HK-2 (cell line): ENCODE results near the gene NCF4.

Source experiments
- DNase-seq: peaks from one replicate; pipeline ENCODE4 v3.0.0-alpha.2; 2018; ENCODE audit not compliant: unreplicated experiment

The NCF4 gene

DNA sequence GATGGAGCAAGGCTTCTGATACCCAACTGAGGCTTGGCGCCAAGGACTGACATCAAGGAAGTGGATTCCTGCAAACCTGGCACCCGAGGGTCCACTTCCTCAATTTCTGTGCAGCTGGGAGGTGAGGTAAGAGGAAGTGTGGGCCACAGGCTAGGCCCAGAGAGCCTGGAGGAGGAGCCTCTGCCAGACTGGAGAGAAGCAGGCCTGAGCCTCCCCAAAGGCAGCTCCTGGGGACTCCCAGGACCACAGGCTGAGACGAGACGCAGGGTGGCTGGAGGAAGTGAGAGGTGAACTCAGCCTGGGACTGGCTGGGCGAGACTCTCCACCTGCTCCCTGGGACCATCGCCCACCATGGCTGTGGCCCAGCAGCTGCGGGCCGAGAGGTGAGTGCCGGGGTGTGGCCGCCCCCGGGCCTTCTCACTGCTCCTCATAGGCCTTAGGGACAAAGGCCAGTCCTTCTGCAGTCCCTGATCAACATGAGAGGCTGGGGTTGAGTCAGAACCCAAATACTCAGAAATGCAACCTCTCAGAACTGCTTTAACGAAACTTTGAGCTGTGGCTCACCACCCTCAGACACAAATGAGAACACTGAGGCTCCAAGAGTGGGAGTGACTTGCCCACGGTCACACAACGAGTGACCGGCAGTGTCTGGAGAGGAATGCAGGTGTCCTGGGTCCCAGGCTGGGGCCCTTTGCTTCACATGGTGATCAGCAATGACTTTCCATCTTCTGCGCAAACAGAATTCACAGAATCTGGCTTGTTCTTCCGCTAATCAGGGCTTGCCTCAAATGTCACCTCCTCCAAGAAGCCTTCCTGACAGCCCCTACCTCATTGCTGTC lies at the start of gene NCF4:
NCF4 (plus strand) TSS at position 186 of the 839 bp plus-strand sequence; CDS start at position 352, 166 bp downstream.
- no peak for DNase-seq

DNA sequence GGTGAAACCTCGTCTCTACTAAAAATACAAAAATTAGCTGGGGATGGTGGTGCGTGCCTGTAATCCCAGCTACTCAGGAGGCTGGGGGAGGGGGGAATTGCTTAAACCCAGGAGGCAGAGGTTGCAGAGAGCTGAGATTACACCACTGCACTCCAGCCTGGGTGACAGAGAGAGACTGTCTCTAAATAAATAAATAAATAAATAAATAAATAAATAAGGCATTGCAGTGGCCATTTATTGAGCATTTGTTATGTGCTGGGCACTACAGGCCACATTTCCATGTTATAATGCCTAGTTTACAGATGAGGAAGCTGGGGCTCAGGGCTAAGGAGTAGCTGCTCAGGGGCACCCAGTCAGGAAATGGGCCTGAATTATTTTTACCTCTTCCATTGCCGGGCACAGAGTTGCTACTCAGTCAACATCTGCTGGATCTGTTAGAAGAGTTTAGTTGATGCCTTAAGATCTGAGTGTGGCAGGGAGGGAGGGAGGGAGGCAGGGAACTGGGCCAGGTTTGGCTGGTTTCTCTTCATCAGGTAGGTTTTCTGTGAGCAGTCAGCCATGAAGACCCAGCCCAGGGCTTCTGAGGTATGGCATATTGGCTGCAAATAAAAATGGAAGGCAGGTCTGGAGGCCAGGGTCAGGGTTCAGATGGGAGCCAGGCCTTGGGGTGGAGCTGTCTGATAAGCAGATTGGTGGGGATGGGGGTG lies 49.6 kb upstream of the NCF4 start:
- no peak for DNase-seq

DNA sequence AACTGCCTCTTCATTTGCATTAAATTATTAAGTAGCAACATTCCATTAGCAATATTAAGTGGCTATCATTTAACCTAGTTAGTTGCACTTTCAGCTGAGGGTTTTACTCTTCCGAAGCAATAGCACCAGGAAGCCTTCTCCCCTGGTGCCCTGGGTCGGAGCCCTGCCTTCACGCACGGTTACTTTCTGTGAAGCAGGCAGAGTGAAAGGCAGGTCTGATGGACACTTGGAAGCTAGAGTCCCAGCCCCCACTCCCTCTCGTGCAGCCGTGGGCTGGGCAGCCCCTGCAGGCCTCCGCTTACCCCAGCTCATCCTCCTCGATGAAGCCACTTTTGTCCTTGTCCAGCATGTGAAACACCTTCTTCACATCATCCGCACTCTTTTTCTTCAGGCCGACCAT lies 46.0 kb upstream of the NCF4 start:
- no peak for DNase-seq

DNA sequence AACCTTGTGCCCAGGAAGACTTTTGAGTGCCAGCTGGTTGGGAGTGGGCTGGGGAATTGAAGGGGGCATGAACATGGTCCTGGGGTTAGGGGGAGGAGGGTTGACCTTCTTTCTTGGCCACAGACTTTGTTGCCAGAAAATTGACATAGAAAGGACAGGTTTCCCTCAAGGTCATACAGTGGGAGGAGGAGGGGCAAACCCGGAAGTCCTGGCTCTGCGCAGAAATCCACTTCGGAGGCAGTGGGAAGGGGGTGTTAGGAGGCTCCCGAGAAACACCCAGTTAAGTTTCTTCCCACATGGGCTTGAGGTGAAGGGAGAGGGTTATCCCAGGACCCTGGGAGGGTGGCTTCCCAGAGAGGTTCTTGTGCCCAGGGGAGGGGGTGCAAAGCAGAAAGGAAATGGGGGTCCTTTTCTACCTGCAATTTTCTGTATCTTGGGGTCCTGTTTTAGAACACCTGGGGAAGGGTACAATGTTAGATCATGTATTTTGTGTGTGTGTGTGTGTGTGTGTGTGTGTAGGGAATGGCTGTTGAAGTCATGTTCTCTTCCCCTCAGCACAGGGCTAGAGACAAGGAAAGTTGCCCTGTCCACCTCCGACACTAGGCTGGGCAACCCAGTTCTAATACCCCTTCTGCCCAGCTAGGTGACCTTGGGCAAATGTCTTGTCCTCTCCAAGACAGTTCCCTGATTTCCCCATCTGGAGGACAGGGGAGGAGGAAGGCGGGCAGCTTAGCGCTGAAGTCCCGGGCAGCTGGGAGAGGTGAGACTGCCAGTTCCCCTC lies 45.1 kb upstream of the NCF4 start:
- DNase-seq = no peak

DNA sequence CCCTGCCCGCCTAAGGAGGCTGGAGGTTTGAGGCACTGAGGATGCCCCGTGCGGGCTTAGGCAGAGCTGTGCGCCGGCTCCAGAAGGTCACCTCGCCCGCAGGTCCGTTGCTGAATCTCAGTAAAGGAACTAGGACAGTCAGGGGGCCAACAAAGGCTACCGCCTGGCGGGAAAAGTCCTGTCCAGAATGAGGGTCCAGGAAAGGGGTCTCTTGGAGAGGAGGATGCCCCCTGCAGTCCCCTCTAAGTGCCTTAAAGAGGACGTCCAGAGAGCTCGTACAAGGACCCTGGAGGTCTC lies 44.5 kb upstream of the NCF4 start:
- no peak for DNase-seq

DNA sequence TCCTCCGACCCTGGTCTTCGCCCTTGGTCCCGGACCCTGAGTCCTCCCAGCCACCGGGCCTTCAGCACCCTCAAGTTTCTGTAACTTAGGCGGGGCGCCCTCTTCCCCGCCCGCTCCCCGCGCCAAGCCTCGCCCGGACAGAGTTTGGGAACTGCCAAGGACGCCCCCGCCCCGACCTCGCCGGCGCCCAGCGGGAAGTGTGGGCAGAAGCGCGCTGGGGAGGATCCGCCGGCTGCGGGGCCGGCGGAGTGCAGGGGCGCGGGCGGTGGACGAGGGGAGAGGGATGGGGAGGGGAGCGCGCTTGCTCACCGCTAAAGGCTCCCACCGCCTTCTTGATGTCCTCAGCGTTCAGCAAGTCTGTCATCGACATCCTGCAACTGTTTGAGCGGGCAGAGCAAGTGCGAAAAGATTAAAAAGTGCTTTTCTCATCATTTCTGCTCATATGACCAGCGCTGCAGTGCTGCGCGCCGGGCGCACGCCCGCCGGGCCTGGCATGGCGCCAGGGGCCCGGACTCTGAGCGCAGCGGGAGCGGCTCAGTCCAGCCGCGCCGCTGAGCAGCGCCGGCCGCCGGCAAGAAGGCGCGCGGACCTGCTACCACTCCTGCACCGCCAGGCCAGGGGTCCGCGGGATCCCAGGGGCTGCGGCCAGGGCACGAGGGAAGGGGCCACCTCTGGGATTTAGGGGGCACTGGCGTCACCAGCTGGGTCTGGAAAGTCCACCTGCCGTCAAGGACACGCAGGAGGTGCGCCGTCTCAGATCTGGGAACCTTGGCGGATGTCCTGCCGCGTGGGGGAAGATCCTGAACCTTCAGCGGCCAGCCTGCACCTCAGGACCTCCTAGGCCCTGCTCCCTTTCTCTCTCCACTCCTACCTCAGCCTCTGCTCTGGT lies 43.9 kb upstream of the NCF4 start, which contains the start of gene PVALB:
PVALB (minus strand) TSS at position 400 of the 889 bp plus-strand sequence; CDS start at position 370, 30 bp downstream.
- DNase-seq = no peak

DNA sequence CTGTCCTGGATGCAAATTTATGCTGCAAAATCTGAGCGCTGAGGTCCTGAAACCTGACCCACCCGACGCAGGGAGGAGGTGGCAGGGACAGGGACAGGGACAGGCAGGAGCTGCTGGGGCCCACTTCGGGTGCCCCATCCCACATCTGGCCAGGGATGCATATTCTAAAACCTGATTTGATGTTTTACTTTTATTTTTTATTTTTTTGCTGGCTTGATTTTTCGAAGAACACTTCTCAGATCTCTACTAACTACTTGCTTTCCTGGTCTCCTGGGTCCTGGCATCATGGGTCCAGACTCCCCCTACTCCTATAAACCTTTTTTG lies 43.3 kb upstream of the NCF4 start:
- no peak for DNase-seq

DNA sequence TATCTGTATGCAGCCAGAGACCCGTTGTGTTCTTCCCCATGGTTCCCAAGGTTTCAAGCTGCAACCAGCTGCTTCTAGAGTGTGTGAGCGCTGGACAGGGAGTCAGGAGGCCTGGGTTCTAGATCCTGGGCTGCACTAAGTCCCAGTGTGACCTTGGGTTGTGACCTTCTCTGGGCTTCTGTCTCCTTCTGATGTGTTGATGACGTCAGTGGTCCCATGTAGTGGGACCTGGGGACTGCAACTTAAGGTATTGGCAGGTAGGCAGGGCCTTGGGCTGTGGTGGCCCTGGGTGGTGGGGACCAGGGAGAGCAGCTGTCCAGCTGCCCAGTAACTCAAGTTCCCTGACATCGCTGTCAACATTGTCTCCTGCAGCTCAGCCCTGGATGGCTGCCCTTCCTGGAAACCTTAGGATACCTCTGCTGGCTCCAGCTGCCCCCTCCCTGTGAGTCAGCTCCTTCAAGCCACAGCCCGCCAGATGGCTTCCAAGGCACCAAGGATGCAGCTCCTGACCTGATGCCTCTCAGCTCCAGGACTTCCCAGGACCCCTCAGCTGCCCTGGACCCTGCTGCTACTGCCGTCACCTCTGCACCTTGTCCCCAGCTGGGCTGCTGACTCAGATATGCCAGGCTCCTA lies 42.7 kb upstream of the NCF4 start:
- no peak for DNase-seq

DNA sequence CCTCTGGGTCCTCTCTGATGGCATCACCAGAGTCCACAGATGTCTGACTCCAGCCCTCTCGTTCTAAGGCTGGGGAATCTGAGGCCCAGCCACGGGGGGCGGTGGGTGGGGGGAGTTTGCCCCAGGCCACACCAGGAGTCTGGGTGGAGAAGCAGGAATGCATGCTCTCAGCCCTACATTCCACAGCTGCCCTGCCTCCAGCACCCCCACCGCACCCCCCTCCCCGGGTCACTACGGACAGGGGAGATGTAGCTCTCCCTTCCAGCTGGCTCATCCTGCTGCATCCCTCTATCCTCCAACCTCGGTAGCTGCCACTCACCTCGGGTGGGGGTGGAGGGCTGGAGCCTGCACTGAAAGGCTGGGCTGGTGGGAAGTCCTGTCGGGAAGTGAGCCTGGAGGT lies 41.7 kb upstream of the NCF4 start:
- DNase-seq = no peak

DNA sequence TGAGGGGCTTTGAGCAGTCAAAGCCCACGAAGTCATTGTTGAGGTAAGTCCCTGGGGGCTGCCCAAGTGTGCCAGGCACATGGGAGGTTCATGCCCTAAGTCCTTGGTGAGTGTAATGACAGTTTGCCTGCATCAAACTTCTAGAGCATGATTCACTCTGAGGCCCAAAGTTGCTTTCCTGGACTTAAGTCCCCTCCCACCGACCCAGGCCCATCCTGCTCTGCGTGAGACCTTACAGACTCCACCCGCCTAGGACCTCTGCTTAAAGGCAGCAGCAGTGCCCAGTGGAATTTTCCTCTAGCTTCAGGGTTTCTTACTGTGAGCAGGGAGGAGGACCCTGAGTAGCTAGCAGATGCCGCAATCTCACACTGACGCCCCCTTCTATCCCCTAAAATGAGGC lies 38.2 kb upstream of the NCF4 start:
- no peak for DNase-seq

DNA sequence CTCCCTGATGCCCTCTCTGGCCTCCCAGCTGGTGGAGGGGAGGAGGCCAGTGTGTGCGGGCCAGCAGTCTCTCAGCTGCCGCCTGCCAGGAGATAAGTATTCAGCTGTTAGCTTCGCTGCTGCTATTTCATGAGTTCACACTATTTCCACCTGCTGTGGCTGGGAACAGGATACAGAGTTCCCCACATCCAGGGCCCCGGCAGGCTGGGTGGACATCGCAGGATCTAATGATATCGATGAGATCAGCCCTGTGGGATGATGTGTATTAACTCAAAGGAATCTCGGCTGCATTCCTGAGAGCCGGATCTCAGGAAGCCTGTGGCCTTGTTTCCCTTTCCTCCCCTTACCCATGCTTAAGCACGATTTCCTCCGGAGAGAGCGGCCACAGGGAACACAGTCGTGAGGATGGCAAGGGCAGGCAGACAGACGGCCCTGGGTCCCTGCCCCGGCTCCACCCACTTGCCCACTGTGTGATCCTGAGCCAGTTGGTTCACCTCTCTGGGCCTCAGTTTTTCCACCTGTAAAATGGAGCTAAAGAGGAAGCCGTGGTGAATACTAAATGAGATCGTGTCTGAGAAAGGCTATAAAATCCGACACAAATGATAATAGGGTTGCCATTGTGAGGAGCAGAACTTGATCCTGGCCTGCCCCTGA lies 37.5 kb upstream of the NCF4 start:
- DNase-seq = no peak

DNA sequence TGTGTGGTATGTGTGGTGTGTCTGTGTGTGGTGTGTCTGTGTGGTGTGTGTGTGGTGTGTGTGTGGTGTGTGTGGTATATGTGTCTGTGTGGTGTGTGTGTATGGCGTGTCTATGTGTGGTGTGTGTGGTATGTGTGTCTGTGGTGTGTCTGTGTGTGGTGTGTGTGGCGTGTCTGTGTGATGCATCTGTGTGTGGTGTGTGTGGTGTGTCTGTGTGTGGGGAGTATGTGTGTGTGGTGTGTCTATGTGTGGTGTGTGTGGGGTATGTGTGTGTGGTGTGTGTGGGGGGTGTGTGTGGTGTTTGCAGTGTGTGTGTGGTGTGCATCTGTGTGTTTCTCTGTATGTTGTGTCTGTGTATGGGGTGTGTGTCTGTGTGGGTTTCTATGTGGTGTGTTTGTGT lies 36.2 kb upstream of the NCF4 start:
- no peak for DNase-seq

DNA sequence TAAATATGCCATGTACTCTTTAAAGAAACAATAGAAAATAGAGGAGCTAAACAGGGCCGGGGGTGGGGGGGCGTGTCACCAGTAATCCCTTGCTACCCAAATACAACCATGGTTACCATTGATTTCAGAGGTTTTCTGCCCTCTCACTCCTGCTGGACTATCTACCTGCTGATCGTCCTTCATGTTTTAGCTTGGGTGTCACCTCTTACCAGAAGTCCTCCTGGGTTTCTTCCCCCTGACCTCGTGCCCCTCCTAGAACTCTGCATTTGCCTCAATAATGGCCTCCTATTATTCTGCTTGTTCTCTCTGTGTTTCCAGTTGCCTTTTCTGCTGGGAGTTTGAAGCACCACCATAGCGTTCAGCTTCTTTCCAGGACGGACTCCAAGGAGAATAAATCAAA lies 34.5 kb upstream of the NCF4 start:
- no peak for DNase-seq

DNA sequence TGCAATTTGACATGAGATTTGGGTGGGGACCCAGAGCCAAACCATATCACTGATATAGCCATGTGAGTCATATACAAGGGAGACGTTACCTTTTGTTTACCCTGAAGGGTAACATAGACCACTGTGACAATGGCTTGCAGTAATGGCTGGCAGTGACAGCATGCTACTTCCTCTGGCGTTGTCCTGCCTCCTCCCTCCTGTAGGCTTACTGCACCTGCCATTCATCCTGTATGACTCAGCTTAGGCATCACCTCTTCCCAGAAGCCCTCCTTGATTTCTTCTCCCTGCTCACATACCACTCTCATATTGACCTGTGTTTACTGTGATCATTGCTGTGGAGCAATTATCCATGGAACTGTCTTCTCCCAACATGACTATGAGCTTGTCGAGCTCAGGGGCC lies 32.0 kb upstream of the NCF4 start:
- DNase-seq = no peak

DNA sequence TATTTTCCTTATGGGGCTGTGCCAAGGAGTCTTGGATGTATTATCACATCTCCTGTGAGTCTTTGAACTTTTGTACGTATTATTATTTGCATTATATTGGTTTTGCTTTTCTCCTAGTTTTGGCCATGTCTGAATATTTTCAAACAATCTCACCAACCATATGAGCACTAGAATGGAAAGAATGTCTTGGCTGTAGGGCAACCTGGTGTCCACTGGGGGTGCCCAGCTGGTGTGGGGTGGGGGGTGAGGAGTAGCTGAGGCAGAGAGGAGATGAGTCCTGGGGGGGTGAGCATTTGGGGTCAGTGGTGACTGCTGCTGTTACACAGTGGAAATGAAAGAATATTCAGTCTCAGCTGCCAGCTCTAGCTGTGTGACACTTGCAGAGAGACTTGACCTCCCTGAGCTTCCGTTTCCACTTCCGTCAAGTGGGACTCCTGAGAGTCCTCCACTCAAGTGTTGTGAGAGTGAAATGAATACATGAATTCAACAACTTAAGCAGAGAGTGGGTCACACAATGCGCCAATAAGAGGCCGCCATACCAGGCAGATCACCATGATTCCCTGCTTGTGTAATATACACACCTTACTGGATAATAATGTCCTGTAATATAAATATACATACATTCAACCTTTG lies 31.3 kb upstream of the NCF4 start:
- no peak for DNase-seq

DNA sequence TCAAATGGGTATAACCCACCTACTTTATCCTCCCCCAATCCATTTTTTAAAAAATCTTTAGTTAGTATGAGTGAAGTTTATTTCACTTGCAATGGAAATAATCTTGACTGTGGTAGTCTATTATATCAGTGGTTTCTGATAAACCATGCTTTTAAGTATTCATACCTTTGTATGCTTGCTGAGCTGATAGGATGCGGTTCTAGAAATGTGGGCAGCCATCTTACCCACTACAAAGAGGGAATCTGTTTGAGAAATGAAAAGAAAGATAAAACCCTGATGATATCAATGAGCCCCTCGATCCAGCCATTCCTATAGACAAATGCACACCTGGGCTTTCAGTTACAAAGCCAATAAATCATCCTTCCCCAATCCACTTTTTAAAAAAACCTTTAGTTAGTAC lies 30.2 kb upstream of the NCF4 start:
- DNase-seq = no peak

DNA sequence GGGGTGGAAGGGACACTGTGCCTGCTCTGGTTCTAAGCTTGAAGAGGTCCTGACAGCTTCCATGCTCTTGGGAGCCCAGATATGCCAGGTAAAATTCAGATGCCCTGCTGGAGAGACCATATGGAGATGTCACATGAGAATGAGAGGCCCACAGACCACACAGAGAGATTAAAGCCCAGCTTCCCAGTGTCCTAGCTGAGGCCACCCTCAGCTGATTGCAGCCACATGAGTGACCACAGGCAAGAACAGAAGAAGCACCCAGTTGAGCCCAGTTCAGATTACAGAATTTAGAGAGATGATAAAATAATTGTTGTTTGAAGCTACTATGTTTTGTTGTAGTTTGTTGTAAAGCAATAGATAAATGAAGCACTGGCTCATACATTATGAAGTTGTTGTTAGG lies 29.6 kb upstream of the NCF4 start:
- DNase-seq = no peak

DNA sequence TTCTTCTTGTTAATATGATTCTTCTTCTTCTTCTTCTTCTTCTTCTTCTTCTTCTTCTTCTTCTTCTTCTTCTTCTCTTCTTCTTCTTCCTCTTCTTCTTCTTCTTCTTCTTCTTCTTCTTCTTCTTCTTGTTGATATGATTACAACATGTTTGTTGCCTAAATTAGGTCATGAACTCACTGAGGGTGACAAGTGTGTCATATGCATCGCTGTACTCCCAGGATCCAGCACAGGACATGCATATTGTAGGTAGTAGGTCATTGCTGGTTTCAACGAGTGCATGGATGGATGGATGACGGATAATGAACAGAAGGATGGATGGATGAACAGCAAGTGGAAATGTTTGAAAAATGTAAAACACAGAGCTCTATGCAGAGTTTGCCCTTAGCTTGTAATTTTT lies 29.1 kb upstream of the NCF4 start:
- no peak for DNase-seq

DNA sequence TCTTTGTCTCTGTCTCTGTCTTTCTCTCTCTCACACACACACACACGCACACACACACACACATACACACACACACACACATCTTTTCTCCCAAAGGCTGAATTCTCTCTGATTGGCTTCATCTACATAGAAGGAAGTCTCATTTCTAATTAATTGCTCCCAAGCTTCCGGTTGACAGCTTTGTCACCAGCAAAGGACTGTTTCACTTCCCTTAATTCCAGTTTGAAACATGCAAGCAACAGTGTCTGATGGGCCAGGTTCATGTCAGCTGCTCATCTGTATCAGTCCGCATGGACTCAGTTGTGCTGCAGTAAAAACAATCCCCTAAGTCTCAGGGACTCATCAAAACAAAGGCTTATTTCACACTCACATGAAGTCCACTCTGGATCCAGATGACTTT lies 27.7 kb upstream of the NCF4 start:
- DNase-seq = no peak

DNA sequence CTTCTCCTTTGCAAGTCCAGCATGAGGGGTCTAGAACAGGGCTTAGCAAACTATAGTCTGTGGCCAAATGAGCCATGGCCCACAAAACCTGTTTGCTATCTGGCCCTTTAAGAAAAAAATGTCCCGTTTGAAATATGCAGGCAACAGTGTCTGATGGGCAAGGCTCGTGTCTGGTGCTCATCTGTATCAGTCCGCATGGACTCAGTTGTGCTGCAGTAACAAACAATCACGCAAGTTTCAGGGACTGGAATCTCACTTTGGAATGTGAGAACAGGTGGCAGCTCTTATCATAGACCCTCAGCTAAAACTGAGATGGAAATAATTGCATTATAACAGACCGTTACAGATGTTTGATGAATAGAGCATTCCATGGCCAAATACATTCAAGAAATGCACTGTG lies 24.9 kb upstream of the NCF4 start:
- DNase-seq = no peak
